SK-N-MC (cell line): ENCODE measurements around the gene REEP5.

ENCODE experiments used
- EZH2 ChIP-seq: fragments of 200-600 bp; sonication (generic); IDR thresholded peaks from one replicate; pipeline ENCODE4 v1.6.1; 2017; ENCODE audit warnings: antibody characterized with exemption
- FOXP2 ChIP-seq: optimal IDR thresholded peaks from 2 replicates; pipeline ENCODE3; 2011; ENCODE audit warnings: mild to moderate bottlenecking, moderate library complexity; ENCODE audit not compliant: insufficient read depth; ENCODE audit errors: extremely low read length, control extremely low read depth
- POLR2AphosphoS5 ChIP-seq: IDR thresholded peaks from 2 replicates; pipeline ENCODE4 v1.6.1; 2012; ENCODE audit warnings: mild to moderate bottlenecking, low read depth, low read length, borderline replicate concordance

- TF ChIP-seq POLR2AphosphoS5 (no peak), EZH2 (no peak), FOXP2 (no peak)
These were observed 7.4 kb downstream of the REEP5 start for GRCh38 chr5:112914584-112914983.
